Transverse colon (tissue), 4 donors: Measurements from ENCODE around the gene TMEM200A. TPM values are rescaled to one million over a fixed set of nuclear protein-coding genes. Genes with fewer than 3 reads are reported as not detected.

Experiments used
- DNase-seq: peaks from one replicate; pipeline ENCODE4 v3.0.0-alpha.2; 2019
- H3K27ac ChIP-seq, 4 donors: fragments of 200-600 bp; sonication (generic); 2 replicates each; pipeline ENCODE4 v1.5.1; 2016 to 2018; ENCODE audit warnings: inconsistent platforms in 4 of 4
- H3K27me3 ChIP-seq: fragments of 200-600 bp; sonication (generic); 2 replicates; pipeline ENCODE4 v1.5.1; 2017; ENCODE audit warnings: inconsistent platforms
- H3K36me3 ChIP-seq, 4 donors: fragments of 200-600 bp; sonication (generic); 2 replicates each; pipeline ENCODE4 v1.5.1; 2017 to 2019; ENCODE audit warnings: inconsistent platforms in 4 of 4
- H3K4me1 ChIP-seq, 4 donors: fragments of 200-600 bp; sonication (generic); 2 replicates each; pipeline ENCODE4 v1.5.1; 2017 to 2020; ENCODE audit warnings: inconsistent platforms in 4 of 4
- H3K4me3 ChIP-seq, 4 donors: fragments of 200-600 bp; sonication (generic); 1 replicate in 1 of 4; 2 replicates in 3 of 4; pipeline versions ENCODE4 v1.5.1 to v1.6.1; 2017 to 2019; ENCODE audit warnings: inconsistent platforms in 4 of 4
- H3K9me3 ChIP-seq, 2 donors: fragments of 200-600 bp; sonication (generic); 2 replicates each; pipeline ENCODE4 v1.5.1; 2017 to 2019; ENCODE audit warnings: inconsistent platforms in 2 of 2
- CTCF ChIP-seq, 5 experiments: fragments of 200-600 bp in 3 of 5; fragments of 450-650 bp in 2 of 5; sonication (generic) in 3 of 5; IDR thresholded peaks; 1 replicate in 2 of 5; 2 replicates in 3 of 5; pipeline ENCODE4 v1.5.1; 2016 to 2017; ENCODE audit warnings: antibody characterized with exemption in 5 of 5, inconsistent platforms in 3 of 5, mild to moderate bottlenecking in 2 of 5, moderate library complexity in 1 of 5
- EP300 ChIP-seq: sonication (generic); formaldehyde crosslinking; IDR thresholded peaks from one replicate; pipeline ENCODE4 v1.6.1; 2017; ENCODE audit warnings: antibody characterized with exemption, low read depth
- POLR2A ChIP-seq: fragments of 450-650 bp; IDR thresholded peaks from one replicate; pipeline ENCODE4 v1.6.1; 2016; ENCODE audit warnings: antibody characterized with exemption, mild to moderate bottlenecking, moderate library complexity
- POLR2AphosphoS5 ChIP-seq, 3 donors: sonication (generic); formaldehyde crosslinking; IDR thresholded peaks; one replicate each; pipeline ENCODE4 v1.6.1; 2016; ENCODE audit warnings: antibody characterized with exemption in 3 of 3
- WGBS, 2 donors: methylation state at CpG; one replicate each; pipeline ENCODE4 v1.1.5; 2018; ENCODE audit warnings: low coverage in 1 of 2; 5-methylcytosine and 5-hydroxymethylcytosine counted together
- in situ Hi-C, 4 donors: fragments of 200-750 bp; cut with MboI; loops; one replicate each; pipeline versions ENCODE4 v1.15.0 to v1.15.1; 2017; ENCODE audit warnings: low sequenced_read_pairs in 3 of 4, low pct_ligation_motif_present in 1 of 4, low pct_unique_long_range_greater_than_20kb in 1 of 4
- intact Hi-C: fragments of 100-400 bp; cut with DNase I; formaldehyde crosslinking; loops from one replicate; pipeline ENCODE4 v1.15.1; 2023; ENCODE audit warnings: low total_unique reads
- total RNA-seq, 4 donors: library from RNA; depleted of rRNA; stranded (reverse); fragments of >200 nt; gene quantifications; one replicate each; pipeline ENCODE4 v1.1.0, GENCODE V29; 2016

The TMEM200A gene
- total RNA-seq, 4 donors from 2014 or later: 0.20 to 19.5 (median 16.0) TPM

GRCh38 chr6:130473886-130474285, 108.1 kb downstream of the TMEM200A start:
- Histone ChIP-seq H3K27ac (no peak overlapping the region), H3K4me3 (no peak overlapping the region), H3K27me3 (no peaks in the 10 kb centered on the region), H3K9me3 (no peaks in the 10 kb centered on the region), H3K4me1 (no peaks in the 10 kb centered on the region), H3K36me3 (no peaks in the 10 kb centered on the region)
- in situ Hi-C loops: no loop called here
- intact Hi-C loops: no loop called here
- WGBS, 2 donors: 80 to 82% methylated on average over 5 of the region's 5 CpGs
- no peak for DNase-seq
- TF ChIP-seq POLR2AphosphoS5 (IDR thresholded peaks at IDR 0.05) (no peak), CTCF (IDR thresholded peaks at IDR 0.05) (no peak), EP300 (no peak), POLR2A (no peak)

DNA sequence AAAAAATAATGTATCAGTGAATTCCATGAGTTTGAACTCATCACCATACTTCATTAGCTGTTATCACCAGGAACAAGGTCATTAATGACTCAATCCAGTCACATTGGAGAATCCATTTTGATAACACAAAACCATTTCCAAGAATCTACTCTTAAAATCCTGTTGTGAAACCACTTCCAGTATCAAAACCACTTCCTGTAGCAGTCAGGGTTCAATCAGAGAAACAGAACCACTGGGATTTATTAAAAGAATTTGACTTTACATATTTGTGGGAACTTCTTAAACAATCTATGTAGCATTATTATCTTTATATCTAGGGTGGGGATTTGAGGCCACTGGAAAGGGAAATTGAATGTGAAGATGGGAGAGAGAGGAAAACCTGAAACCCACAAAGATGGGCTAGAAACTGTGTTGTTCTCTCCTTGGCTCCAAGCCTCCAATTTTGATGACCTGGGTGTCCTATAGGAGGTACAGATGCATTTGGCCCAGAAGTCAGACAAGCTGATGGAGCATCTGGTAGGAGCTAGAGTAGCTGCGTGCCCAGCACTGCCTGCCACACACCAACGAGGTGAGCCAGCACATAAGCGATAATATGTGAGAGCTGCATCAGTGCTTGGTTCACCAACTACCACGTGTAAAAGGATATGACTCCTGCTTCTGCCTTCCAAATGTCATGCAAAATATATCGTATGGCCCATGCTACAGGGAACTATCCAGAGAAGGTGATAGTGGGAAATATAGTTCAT, 117.0 kb downstream of the TMEM200A start:
- WGBS, 2 donors: 40 to 91% methylated on average over 1 to 5 of the region's 5 CpGs
- intact Hi-C loops: no loop called here
- DNase-seq: no peak

GRCh38 chr6:130485870-130486269, 120.1 kb downstream of the TMEM200A start:
- no peak overlapping the region for H3K4me3 ChIP-seq
- no peaks in the 10 kb centered on the region for H3K36me3 ChIP-seq
- intact Hi-C loops: no loop called here
- no peak overlapping the region for H3K27ac ChIP-seq
- DNase-seq: no peak
- WGBS, 2 donors: 75 to 88% methylated on average over 3 of the region's 3 CpGs
- no peaks in the 10 kb centered on the region for H3K4me1 ChIP-seq
- no peaks in the 10 kb centered on the region for H3K9me3 ChIP-seq
- TF ChIP-seq POLR2AphosphoS5 (IDR thresholded peaks at IDR 0.05): no peak
- TF ChIP-seq CTCF (IDR thresholded peaks at IDR 0.05): no peak
- no peak for TF ChIP-seq POLR2A
- TF ChIP-seq EP300: no peak
- in situ Hi-C loops: no loop called here
- no peaks in the 10 kb centered on the region for H3K27me3 ChIP-seq

More for the DNA sequence above, 117.0 kb downstream of the TMEM200A start:
- no peaks in the 10 kb centered on the region for H3K27me3 ChIP-seq
- no peaks in the 10 kb centered on the region for H3K36me3 ChIP-seq
- TF ChIP-seq EP300 (no peak), CTCF (IDR thresholded peaks at IDR 0.05) (no peak), POLR2AphosphoS5 (IDR thresholded peaks at IDR 0.05) (no peak), POLR2A (no peak)
- H3K9me3 ChIP-seq: no peaks in the 10 kb centered on the region
- in situ Hi-C loops: no loop called here
- H3K27ac ChIP-seq: no peak overlapping the region
- H3K4me1 ChIP-seq: no peaks in the 10 kb centered on the region
- H3K4me3 ChIP-seq: no peak overlapping the region

GRCh38 chr6:130486417-130486816, 120.6 kb downstream of the TMEM200A start:
- no peaks in the 10 kb centered on the region for H3K36me3 ChIP-seq
- intact Hi-C loops: no loop called here
- H3K9me3 ChIP-seq: no peaks in the 10 kb centered on the region
- no peaks in the 10 kb centered on the region for H3K27me3 ChIP-seq
- TF ChIP-seq POLR2AphosphoS5 (IDR thresholded peaks at IDR 0.05) (no peak), CTCF (IDR thresholded peaks at IDR 0.05) (no peak), EP300 (no peak), POLR2A (no peak)
- no peak overlapping the region for H3K4me3 ChIP-seq
- in situ Hi-C loops: no loop called here
- H3K27ac ChIP-seq: no peak overlapping the region
- 55 to 76% methylated on average over 3 to 7 of the region's 7 CpGs for WGBS, 2 donors
- no peak for DNase-seq
- H3K4me1 ChIP-seq: no peaks in the 10 kb centered on the region
